HepG2 (cell line): ENCODE measurements around the gene WBP1. TPM values are rescaled to one million over a fixed set of nuclear protein-coding genes. Genes with fewer than 3 reads are reported as not detected.

Experiments
- ELF4 ChIP-seq: sonication (generic); formaldehyde crosslinking; IDR thresholded peaks from 2 replicates; pipeline ENCODE4 v1.5.0; 2020; ENCODE audit warnings: missing genetic modification reagents, mild to moderate bottlenecking, moderate library complexity, borderline replicate concordance
- FOXC1 ChIP-seq: sonication (generic); formaldehyde crosslinking; IDR thresholded peaks from 2 replicates; pipeline ENCODE4 v1.8.0; 2022; ENCODE audit warnings: mild to moderate bottlenecking, missing genetic modification reagents, borderline replicate concordance
- NR1H2 ChIP-seq: sonication (generic); formaldehyde crosslinking; IDR thresholded peaks from 2 replicates; pipeline ENCODE4 v1.8.1; 2022; ENCODE audit warnings: low read depth, missing genetic modification reagents, borderline replicate concordance
- RFXAP ChIP-seq: sonication (generic); formaldehyde crosslinking; IDR thresholded peaks from 2 replicates; pipeline ENCODE4 v1.4.0; 2020; ENCODE audit warnings: missing genetic modification reagents, borderline replicate concordance
- SNAI1 ChIP-seq: sonication (generic); formaldehyde crosslinking; IDR thresholded peaks from 2 replicates; pipeline ENCODE4 v1.5.0; 2020; ENCODE audit warnings: mild to moderate bottlenecking, missing genetic modification reagents, borderline replicate concordance
- STAT5B ChIP-seq: sonication (generic); formaldehyde crosslinking; IDR thresholded peaks from 2 replicates; pipeline ENCODE4 v1.4.0; 2020; ENCODE audit warnings: missing genetic modification reagents
- TEAD2 ChIP-seq: sonication (generic); formaldehyde crosslinking; IDR thresholded peaks from 2 replicates; pipeline ENCODE4 v1.9.0; 2021; ENCODE audit warnings: missing genetic modification reagents
- TGIF2 ChIP-seq: IDR thresholded peaks from 2 replicates; pipeline ENCODE4 v1.6.1; 2016; ENCODE audit warnings: control low read depth, missing compliant biosample characterization
- TSC22D2 ChIP-seq: sonication (generic); formaldehyde crosslinking; IDR thresholded peaks from 2 replicates; pipeline ENCODE4 v1.5.1; 2020; ENCODE audit warnings: missing genetic modification reagents, mild to moderate bottlenecking, borderline replicate concordance
- ZNF513 ChIP-seq: sonication (generic); formaldehyde crosslinking; conservative IDR thresholded peaks from 2 replicates; pipeline ENCODE4 v1.5.0; 2020; ENCODE audit warnings: missing genetic modification reagents
- ZNF646 ChIP-seq: sonication (generic); formaldehyde crosslinking; IDR thresholded peaks from 2 replicates; pipeline ENCODE4 v1.9.0; 2021; ENCODE audit warnings: mild to moderate bottlenecking, missing genetic modification reagents
- polyA plus RNA-seq, 8 experiments: library from polyadenylated mRNA; depleted of rRNA in 3 of 8; stranded (reverse) in 7 of 8; unstranded in 1 of 8; fragments of >200 nt; fragmentation: Illumina TruSeq in 4 of 8; extraction: Trizol in 4 of 8; gene quantifications; 2 replicates each; pipeline versions ENCODE4 v1.2.1 to v1.2.3, GENCODE V29; 2011 to 2016; ENCODE audit warnings: low read depth in 4 of 8, missing spikeins in 1 of 8, mixed read lengths in 1 of 8; ENCODE audit not compliant: insufficient read depth in 1 of 8
- total RNA-seq, 5 experiments: library from RNA; depleted of rRNA; stranded (reverse); fragments of >200 nt; fragmentation: Illumina TruSeq; extraction: Trizol; gene quantifications; 2 replicates each; pipeline ENCODE4 v1.2.3, GENCODE V29; 2016; ENCODE audit warnings: low read depth in 1 of 5
- TF ChIP-seq, protein P1 (sequence below): sonication (generic); formaldehyde crosslinking; conservative IDR thresholded peaks from 2 replicates; pipeline ENCODE4 v1.8.0; 2022; ENCODE audit warnings: missing genetic modification reagents
- TF ChIP-seq, protein P2 (sequence below): sonication (generic); formaldehyde crosslinking; IDR thresholded peaks from 2 replicates; pipeline ENCODE4 v1.5.0; 2020; ENCODE audit warnings: mild to moderate bottlenecking, missing genetic modification reagents, borderline replicate concordance

The WBP1 gene
- total and polyA plus RNA-seq, 2 of the 13 experiments (the other 11 are each of a cell fraction or from before 2014, with no cell fraction given) = 38.8 to 85.7 TPM

DNA sequence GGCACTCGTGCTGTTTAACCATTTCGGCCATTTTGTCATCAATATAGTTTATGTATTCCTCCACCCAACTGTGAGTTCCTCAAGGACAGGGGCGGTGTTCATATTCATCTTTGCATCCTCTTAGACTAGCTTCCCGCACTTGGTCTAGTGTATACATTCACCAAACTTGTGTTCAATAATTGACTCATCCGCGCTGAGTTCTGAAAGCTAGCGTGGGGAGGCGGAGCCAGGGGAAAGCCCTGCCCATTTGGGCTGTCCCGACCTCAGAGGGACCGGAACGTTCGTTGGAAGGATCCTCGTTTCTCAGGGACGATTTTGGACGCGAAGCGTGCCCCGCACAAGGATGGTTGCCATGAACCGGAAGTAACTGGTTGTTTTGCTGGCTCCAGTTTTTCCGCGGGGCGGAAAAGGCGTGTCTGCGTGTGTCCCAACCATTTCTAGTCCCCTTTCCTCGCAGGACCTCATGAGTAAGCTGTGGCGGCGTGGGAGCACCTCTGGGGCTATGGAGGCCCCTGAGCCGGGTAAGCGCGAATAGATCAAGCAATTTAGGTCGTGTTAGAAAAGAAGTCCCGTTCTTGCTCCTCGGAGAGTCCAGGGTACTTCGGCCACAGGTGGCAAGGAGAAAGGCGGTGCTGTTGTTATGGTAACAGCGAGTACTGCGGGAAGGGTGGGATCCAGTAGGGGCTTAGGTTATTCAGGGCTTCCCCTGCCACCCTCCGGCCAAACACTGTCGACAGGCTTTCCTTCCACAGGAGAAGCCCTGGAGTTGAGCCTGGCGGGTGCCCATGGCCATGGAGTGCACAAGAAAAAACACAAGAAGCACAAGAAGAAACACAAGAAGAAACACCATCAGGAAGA, 3.4 kb upstream of the WBP1 start, which contains the start of gene INO80B (continued):
- peak; percentile 97 for TF ChIP-seq TGIF2
- no peak; the same call in 1 of the 2 replicates for TF ChIP-seq STAT5B (CRISPR knock-in tag)
- peak; percentile 95 for TF ChIP-seq TSC22D2 (CRISPR knock-in tag)
- TF ChIP-seq ELF4 (CRISPR knock-in tag) = peak; percentile 96
- TF ChIP-seq TEAD2 (CRISPR knock-in tag) = no peak
- TF ChIP-seq, protein P1, sequence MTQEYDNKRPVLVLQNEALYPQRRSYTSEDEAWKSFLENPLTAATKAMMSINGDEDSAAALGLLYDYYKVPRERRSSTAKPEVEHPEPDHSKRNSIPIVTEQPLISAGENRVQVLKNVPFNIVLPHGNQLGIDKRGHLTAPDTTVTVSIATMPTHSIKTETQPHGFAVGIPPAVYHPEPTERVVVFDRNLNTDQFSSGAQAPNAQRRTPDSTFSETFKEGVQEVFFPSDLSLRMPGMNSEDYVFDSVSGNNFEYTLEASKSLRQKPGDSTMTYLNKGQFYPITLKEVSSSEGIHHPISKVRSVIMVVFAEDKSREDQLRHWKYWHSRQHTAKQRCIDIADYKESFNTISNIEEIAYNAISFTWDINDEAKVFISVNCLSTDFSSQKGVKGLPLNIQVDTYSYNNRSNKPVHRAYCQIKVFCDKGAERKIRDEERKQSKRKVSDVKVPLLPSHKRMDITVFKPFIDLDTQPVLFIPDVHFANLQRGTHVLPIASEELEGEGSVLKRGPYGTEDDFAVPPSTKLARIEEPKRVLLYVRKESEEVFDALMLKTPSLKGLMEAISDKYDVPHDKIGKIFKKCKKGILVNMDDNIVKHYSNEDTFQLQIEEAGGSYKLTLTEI = no peak
- TF ChIP-seq RFXAP (CRISPR knock-in tag) = peak; percentile 81; the same call in 1 of the 2 replicates
- no peak for TF ChIP-seq NR1H2 (CRISPR knock-in tag)
- TF ChIP-seq, protein P2, sequence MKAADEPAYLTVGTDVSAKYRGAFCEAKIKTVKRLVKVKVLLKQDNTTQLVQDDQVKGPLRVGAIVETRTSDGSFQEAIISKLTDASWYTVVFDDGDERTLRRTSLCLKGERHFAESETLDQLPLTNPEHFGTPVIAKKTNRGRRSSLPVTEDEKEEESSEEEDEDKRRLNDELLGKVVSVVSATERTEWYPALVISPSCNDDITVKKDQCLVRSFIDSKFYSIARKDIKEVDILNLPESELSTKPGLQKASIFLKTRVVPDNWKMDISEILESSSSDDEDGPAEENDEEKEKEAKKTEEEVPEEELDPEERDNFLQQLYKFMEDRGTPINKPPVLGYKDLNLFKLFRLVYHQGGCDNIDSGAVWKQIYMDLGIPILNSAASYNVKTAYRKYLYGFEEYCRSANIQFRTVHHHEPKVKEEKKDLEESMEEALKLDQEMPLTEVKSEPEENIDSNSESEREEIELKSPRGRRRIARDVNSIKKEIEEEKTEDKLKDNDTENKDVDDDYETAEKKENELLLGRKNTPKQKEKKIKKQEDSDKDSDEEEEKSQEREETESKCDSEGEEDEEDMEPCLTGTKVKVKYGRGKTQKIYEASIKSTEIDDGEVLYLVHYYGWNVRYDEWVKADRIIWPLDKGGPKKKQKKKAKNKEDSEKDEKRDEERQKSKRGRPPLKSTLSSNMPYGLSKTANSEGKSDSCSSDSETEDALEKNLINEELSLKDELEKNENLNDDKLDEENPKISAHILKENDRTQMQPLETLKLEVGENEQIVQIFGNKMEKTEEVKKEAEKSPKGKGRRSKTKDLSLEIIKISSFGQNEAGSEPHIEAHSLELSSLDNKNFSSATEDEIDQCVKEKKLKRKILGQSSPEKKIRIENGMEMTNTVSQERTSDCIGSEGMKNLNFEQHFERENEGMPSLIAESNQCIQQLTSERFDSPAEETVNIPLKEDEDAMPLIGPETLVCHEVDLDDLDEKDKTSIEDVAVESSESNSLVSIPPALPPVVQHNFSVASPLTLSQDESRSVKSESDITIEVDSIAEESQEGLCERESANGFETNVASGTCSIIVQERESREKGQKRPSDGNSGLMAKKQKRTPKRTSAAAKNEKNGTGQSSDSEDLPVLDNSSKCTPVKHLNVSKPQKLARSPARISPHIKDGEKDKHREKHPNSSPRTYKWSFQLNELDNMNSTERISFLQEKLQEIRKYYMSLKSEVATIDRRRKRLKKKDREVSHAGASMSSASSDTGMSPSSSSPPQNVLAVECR (CRISPR knock-in tag) = peak; percentile 99
- peak; percentile 93; the same call in 1 of the 2 replicates for TF ChIP-seq FOXC1 (CRISPR knock-in tag)
- no peak for TF ChIP-seq ZNF513
- no peak for TF ChIP-seq SNAI1 (CRISPR knock-in tag)
- TF ChIP-seq ZNF646 (CRISPR knock-in tag) = no peak
